KG1 (cell line): ENCODE data around the gene SH3D19.
"Not testable (repeated sequence)": the region's sequence is repeated elsewhere in the genome, so short reads cannot be mapped to it uniquely, and the experiment has no call there.

ENCODE experiments used
- DNase-seq: peaks from one replicate; lab custom pipeline; 2025; lab: John Stamatoyannopoulos, UW

SH3D19 gene

GRCh38 chr4:151150821-151151580 lies 174.4 kb downstream of the SH3D19 start:
- no peak for DNase-seq

DNA sequence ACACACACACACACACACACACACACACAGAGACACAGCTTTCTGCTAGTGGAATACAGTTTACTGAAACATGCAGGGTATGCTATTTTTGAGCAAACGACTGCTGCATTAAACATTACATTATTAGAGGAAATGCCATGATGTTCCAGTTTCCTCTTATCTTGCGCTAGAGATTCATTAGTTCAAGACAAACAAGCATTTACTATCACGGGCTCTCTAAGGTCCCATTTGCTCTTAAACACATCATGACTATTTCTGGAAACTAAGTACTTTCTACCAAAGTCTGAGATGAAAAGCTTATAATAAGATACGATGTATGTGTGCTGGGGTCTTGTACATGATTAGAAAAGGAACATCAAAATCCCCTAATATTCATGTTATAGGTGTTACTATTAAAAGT lies 177.1 kb downstream of the SH3D19 start:
- no peak for DNase-seq

GRCh38 chr4:151147000-151147399 lies 178.4 kb downstream of the SH3D19 start:
- no peak for DNase-seq

GRCh38 chr4:151144329-151145072 lies 180.9 kb downstream of the SH3D19 start:
- DNase-seq, result no peak

DNA sequence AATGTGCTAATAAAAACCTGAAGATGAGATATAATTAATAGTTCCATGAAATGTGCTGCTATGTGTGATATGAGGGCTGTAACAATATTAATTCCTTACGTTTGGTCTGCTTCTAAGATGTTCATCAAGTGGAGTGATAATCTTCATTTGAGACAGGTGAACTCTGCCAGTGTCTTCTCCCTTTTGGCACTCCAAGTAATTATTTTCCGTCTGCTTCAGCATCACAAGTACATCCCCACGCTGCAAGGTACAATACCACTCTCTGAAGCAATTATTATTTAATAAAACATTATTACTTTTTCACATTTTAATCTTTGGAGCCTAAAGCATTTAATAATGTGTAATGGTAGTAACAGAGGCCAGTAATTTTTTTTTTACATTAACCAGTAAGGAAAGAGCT lies 181.6 kb downstream of the SH3D19 start:
- DNase-seq, result no peak

GRCh38 chr4:151143162-151143561 lies 182.2 kb downstream of the SH3D19 start:
- no peak for DNase-seq

- no peak for DNase-seq
Measured at GRCh38 chr4:151142758-151143157, 182.6 kb downstream of the SH3D19 start.

- DNase-seq, result no peak
Measured at GRCh38 chr4:151139814-151140213, 185.6 kb downstream of the SH3D19 start.

DNA sequence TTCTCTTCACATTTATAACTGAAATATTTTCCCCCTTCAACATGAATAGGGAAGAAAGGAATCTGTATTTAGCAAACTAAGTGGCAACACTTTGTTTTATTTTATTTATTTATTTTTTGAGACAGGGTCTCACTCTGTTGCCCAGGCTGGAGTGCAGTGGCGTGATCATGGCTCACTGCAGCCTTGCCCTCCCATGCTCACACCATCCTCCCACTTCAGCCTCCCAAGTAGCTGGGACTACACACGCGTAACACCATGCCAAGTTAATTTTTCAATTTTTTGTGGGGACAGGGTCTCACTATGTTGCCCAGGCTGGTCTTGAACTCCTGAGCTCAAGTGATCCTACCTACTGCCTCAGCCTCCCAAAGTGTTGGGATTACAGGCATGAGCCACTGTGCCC lies 189.4 kb downstream of the SH3D19 start:
- DNase-seq, result not testable (repeated sequence)

- no peak for DNase-seq
Measured at GRCh38 chr4:151133311-151133710, 192.1 kb downstream of the SH3D19 start.

DNA sequence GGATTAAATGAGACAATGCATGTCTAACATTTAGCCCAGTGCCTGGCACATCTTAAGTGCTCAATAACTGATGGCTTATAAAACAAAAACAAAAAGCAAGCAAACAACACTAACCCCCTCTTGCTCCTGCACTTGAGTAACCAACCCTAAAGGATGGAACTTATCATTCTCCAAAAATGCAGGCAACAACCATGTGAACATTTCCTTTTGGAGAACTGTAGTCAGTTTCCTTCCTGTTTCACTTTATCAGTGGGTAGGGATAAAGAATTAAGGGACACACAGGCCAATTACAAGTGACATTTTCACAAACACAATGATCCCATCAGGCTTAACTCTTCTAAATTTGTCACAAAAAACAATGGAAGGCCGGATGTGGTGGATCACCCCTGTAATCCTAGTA lies 195.6 kb downstream of the SH3D19 start:
- no peak for DNase-seq

DNA sequence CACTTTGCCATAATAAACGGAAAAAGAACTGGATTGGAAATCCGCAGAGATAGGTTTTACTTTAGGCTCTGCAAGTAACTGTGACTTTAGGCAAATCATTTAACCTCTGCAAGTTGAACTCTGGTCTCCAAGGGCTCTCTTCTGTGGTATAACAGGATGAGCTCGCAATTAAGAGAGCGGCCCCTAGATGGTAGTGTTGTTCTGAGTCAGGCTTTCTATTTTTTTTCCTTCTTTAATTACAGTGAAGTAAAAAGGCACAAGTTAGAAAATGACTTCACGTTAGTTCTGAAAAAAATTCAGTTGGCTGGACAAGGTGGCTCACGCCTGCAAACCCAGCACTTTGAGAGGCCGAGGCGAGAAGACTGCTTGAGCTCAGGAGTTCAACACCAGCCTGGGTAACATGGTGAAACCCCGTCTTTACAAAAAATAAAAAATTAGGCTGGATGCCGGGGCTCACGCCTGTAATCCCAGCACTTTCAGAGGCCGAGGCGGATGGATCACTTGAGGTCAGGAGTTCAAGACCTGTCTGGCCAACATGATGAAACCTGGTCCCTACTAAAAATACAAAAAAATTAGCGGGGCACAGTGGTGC lies 207.9 kb downstream of the SH3D19 start:
- no peak for DNase-seq

GRCh38 chr4:151114986-151115385 lies 210.4 kb downstream of the SH3D19 start:
- no peak for DNase-seq

DNA sequence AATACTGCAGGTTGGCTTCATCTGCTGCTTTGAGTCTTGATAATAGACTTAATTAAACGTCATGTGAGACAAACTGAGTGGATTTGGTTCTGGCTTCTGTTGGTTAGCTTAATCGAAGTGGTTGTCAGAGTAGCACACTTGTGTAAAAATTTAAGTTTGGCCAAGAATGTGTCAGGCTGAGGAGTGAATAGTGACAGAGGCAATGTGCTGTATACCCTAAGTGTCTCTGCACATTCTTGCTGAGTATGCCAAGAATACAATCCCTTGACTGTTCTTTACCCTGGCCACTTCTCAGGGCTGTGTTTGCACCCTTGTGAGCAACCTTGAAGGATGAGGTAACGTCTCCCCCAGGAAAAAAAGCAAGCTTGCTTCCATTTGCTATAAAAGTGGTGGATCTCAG lies 211.1 kb downstream of the SH3D19 start:
- no peak for DNase-seq

- no peak for DNase-seq
Measured at GRCh38 chr4:151110236-151110635, 215.2 kb downstream of the SH3D19 start.

DNA sequence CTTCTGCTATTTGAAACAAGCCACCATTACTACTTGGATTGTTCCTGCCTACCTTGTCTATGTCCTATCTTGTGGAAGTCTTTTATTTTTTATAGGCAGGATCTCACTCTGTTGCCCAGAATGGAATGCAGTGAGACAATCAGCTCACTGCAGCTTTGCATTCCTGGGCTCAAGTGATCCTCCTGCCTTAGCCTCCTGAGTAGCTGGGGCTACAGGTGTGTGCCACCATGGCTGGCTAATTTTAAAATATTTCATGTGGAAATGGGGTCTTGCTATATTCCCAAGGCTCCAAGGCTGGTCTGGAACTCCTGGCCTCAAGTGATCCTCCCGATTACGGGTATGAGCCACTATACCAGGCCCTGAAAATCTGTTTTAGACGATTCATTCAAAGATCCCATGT lies 218.3 kb downstream of the SH3D19 start:
- DNase-seq, result no peak

GRCh38 chr4:151105454-151106032 lies 219.9 kb downstream of the SH3D19 start:
- no peak for DNase-seq

- DNase-seq, result no peak
Measured at GRCh38 chr4:151104621-151105020, 220.8 kb downstream of the SH3D19 start.

DNA sequence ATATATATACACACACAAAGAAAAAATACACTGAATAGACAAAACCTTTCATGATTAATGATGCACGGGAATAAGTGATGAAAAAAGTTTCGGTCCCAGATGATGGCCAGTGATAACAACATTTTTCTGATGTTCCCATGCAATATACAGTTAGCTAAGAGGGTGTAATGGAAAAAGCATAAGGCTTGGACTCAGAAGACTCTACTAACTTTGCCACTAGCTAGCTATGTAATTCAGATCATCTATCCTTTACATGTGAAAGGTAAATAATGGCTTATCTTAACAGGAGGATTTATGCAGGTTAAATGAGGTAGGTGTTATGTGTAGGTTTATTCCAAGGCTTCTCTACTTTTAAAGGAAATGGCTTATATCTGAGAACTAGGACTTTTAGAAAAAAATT lies 221.6 kb downstream of the SH3D19 start:
- no peak for DNase-seq

DNA sequence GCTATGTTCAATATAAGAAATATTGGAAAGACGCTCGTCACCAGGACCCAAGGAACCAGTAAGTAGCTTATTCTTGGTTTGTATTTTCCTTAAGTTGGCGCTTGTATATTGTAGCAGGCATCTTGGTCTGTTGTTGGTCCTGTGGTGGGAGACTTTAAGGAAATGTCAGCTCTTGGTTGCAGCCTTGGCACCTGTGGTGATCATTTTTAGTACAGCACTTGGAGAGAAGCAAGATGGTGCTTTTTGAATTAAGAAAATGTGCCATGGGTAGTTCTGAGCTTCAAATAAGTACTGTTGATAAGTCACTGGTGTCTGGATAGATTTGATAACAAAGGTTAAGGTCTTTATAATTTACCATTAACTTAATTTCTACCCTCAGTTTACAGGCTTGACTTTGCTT lies 224.9 kb downstream of the SH3D19 start:
- DNase-seq, result no peak

DNA sequence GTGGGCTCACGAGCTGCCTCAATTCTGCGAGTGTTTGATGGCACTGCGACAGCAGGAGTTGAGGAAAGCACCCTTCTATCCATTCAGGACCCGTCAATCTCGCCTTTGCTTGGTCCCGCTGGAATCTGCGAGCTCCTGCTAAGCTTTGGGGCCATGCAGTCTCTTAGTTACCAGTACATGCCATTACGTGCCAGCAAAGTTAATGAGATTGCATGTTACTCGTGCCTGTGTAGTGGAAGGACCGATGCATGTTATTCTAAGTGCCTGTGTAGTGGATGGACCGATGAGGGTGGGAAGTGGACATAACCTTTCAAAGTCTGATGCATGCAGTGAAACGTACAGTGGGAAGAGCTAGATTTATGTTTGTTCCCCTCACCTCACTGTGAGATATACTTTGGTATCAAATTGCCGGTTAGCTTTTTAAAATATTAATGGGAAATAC lies 225.4 kb downstream of the SH3D19 start:
- DNase-seq, result no peak

GRCh38 chr4:151099229-151099975 lies 226.0 kb downstream of the SH3D19 start, which contains the start of gene RPS3A:
TSS of gene RPS3A (plus strand) at chr4:151099628. CDS start at chr4:151099653, 25 bp downstream.
- DNase-seq, result peak; percentile 57
